SH-SY5Y (cell line): Measurements from ENCODE around the gene ARHGAP6.

Experiments used
- GATA2 ChIP-seq: IDR thresholded peaks from 2 replicates; pipeline ENCODE4 v1.6.1; 2011; ENCODE audit warnings: mild to moderate bottlenecking, low read depth, low read length
- GATA3 ChIP-seq: IDR thresholded peaks from 2 replicates; pipeline ENCODE4 v1.6.1; 2011; ENCODE audit warnings: low read depth, mild to moderate bottlenecking, low read length, moderate library complexity

ARHGAP6 gene

DNA sequence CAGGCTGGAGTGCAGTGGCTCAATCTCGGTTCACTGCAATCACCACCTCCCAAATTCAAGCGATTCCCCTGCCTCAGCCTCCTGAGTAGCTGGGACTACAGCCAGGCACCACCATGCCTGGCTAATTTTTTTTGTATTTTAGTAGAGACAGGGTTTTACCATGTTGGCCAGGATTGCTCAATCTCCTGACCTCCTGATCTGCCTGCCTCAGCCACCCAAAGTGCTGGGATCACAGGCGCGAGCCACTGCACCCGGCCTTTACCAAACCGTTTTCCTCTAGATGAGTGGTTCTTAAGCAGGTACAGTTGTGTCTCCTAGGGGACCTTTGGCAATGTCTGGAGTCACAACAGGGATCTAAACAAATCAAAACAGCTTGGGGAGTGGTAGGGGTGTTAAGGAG, 360.9 kb downstream of the ARHGAP6 start:
- TF ChIP-seq GATA3 = no peak
- TF ChIP-seq GATA2 = no peak

DNA sequence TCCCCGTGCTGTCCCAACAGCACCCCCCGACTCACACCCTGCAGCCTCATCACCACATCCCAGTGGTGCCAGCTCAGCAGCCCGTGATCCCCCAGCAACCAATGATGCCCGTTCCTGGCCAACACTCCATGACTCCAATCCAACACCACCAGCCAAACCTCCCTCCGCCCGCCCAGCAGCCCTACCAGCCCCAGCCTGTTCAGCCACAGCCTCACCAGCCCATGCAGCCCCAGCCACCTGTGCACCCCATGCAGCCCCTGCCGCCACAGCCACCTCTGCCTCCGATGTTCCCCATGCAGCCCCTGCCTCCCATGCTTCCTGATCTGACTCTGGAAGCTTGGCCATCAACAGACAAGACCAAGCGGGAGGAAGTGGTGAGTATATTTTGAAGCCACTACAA, 367.1 kb downstream of the ARHGAP6 start:
- TF ChIP-seq GATA3 (no peak), GATA2 (no peak)

DNA sequence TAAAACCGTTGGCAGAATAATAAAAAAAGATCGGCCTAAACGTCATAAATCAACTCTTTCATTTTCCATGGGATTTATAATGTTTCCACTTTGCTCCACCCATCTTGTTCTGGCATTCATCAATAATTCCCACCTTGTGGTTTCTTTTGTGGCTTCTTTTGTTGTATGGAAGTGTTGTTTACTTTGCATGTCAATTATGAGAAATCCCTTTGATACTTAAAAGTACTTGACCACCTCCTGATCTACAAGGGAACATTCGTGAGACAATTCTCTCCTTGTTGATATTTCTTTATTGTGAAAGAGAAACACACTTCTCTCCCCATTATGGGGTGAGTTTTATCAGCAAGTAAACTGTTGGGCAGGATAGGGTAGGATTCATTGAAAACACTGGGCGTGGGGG, 369.7 kb downstream of the ARHGAP6 start:
- TF ChIP-seq GATA3 (no peak), GATA2 (no peak)

DNA sequence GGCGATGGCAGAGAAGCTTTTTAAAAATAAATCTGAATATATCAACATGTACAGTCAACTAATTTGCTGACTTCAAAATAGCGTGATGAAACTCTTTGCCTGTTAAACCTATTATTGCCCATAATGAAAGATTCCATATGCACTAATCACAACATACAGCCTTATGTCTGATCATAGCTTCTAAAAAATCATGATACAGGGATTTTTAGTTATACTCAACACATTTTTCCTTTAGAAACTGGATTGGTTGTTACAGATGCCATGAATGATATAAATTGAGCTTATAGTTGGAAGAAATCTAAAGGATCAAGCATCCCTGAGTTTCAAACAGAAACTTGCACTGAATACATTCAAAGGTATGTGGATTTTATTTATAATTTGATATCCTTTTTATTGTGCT, 372.6 kb downstream of the ARHGAP6 start, which contains the start of gene AMELX:
Gene AMELX, plus strand, starts transcription at position 301 of the 400 bp plus-strand sequence. CDS start 1,376 bp downstream, outside the sequence.
- TF ChIP-seq GATA2 (no peak), GATA3 (no peak)

DNA sequence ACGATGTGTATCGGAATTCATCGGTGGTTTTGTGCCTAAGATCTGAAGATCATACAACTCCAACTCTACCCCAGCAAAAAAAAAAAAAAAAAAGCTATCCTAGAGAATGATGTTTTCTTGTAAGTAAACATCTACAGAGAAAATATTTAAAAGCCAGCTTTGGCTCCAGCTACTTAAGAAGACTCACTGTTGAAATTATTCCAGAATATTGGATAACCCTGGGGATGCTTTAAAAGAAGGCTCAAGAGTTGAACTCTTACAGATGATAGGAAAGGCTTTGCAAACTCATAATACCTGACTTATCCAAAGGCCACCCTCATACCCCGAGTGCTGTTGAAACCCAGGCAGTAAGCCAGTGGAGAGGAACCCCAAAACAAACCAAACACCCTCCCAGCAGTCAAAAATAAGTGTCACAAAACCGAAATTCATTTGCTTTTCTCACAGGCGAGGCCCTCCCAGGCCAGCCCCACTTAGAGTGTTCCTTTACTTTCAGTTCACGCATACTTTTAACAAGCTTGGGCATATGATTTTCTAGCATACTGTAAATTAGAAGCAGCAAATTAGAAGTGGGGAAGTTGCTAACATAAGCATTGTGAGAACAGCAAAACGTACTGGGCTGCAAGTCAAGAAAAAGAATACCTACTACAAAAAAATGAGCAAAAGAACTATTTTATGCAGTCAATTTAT, 375.2 kb downstream of the ARHGAP6 start:
- TF ChIP-seq GATA2 (no peak), GATA3 (no peak)

DNA sequence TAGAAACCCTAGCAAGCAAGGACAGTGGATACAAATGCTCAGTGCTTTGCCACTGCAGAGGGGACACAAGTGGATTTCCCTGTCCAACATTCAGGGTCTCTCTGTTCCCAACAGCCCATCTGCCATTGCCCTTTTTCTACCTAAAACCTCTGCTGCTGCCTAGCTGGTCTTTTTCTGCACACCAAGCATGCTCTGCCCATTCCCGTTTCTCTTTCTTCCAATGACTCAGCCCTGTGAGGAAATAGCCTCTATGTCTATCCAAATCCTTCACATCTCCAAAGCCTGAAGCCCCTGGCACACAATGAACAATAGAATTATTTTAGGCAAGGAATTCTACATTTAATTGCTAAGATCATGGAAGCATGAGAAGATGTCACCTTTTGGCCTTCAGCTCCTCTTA, 378.2 kb downstream of the ARHGAP6 start:
- no peak for TF ChIP-seq GATA2
- TF ChIP-seq GATA3 = no peak

DNA sequence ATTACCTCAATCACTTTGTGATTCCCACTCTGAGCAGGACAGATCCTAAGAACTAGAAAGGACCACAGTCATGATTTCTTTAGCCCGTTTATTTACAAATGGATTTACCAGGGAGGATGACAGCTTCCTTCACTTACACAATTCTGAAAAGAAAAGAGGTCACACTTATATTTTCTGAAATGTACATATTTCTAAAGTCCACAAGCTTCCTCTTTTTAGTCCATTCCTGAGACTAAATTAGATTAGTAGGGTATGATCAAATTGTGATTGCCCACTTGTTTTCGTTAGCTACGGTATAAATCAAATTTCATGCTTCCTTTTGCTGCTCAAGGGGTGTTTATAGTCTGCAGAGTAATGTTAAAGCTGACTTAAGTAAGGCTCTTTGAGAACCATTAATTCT, 380.1 kb downstream of the ARHGAP6 start:
- TF ChIP-seq GATA2 (no peak), GATA3 (no peak)

DNA sequence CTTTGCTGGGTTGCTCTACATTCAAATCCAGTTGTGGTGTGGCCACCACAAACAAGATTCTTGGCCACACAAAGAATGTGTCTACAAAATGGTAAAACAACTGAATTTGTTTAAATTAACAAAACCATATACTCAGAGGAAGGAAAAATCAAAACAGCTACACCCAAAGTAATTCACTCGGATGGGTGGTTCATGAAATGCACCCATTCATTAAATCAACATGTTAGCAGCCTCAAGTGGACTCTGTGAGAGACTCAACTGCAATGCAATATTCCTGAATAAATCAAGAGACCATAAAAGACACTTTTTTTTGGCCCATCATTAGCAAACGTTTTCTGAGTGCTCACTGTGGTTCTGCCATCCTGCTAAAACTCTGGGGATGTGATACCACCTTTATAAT, 383.7 kb downstream of the ARHGAP6 start:
- TF ChIP-seq GATA3 (no peak), GATA2 (no peak)

DNA sequence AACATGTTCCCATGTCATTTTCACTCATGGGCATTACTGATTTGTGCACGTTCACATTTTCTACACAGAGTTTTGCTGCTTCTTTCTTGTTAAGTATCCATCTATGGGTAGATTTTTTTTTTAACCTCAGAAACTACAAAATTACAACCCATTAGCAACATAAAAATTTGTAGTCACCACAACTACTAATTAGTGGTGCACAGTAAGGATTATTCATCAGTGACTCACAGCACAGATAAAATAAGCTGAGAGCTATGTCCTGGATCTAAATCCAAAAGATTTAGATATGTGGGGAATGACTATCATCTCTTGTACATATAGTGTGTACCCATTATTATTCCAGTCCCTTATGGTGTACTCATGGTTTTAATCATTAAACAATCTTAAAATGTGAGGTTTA, 392.2 kb downstream of the ARHGAP6 start:
- no peak for TF ChIP-seq GATA3
- TF ChIP-seq GATA2 = no peak

DNA sequence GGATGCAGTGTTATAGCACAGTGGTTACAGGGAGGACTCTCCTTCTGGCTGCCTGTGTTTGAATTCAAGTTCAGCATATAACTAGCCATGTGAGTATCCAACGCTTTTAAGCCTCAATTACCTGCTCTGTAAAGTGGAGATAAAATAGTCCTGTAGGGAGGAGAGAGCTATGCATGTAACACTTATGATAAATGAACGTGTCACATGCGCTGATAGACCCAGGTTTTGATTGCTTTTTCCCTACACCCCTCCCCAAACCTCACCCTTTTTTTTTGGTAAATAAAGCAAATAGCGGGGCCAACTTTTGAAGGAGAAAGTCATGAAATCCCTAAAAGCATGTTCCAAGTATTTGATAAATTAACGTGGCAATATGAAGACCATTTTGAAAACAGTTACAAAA, 392.9 kb downstream of the ARHGAP6 start:
- TF ChIP-seq GATA2 (no peak), GATA3 (no peak)

DNA sequence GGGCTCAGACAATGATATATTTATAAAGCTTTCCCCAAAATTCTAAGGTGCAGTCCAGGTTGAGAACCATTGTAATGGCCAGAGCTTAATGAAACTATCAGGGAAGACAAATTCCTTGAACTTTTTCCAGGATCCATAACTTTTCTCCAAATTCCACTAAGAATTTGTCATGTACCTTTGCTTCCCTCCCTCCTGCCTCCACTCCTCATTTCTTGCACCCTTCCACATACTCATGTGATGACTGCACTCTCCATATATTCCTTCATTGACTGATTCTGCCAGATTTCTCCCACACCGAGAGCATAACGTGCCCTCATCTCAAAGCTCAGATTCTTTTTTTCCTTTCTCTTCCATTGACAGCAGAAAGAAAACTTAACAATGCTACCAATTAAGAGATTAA, 393.4 kb downstream of the ARHGAP6 start:
- TF ChIP-seq GATA2 (no peak), GATA3 (no peak)

DNA sequence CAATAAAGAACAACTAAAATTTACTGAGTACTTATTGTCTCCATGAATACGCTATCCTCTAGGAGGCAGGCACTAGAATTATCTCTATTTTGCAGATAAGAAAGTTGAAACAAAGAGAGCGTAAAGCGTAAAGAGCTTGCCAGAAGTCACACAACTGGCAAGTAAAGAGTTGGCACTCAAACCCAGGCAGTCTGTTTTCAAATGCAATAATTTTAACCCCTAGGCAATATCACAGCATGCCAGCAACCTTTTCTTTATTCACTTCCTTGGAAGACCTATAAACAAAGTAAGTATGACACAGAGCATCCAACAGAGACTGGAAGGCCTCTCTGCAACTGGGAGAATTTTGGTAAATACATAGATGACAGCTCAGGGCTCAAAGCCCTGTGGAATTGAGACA, 395.7 kb downstream of the ARHGAP6 start:
- TF ChIP-seq GATA2 = no peak
- TF ChIP-seq GATA3 = no peak

DNA sequence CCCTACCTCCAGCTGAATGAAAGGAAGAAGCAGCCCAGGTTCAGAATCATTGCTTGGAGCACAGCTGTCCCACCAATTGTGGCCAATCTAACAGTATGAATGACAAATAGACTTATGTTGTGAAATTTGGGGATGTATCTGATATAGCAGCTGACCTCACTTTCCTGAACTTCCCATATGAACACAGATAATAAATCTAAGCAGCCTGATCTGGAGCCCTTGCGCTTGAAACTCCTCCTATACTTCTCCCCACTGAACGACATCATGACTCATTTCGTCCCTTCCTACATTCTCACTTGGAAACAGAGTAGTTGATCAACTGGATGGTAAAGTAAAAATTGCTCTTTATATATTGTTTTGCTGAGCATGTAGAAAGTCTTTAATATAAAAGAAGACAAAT, 396.7 kb downstream of the ARHGAP6 start:
- TF ChIP-seq GATA3 (no peak), GATA2 (no peak)

DNA sequence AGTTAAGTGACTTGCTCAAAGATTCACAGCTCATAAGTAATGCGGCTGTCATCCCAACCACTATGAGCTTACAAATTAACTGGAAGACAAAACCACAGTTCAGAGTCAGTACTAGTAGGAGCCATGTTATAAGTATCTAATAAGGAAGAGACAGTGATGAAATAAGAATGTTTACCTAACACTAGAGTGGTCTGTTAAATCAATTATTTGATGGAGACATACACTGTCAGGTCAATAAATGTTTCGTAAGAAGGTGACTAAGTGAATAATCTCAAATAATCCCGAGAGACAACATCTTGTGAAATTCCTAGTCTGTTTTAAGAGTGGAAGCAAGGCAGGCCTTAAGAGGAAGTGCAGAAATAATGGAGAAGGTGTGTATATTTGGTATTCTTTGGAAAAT, 398.3 kb downstream of the ARHGAP6 start:
- TF ChIP-seq GATA2 (no peak), GATA3 (no peak)

DNA sequence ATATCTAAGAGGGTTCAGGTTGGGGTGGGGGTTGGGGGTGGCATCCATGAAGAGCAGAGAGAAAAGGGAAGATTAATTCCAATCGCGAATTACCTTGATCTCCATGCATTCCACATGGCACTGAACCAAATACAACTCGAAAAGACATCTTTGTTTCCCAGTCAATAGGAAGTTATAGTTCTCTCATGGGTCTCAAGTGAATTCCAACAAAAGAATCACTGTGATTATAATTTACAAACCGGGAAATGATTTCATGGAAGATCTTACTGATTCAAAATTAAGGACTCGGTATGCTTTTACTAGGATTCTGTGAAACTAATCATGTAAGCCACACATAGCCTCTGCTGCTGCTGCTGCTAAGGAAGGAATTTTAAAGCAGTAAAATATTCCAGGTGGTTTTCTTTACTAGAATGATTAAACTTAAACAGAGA, 399.1 kb downstream of the ARHGAP6 start:
- no peak for TF ChIP-seq GATA3
- no peak for TF ChIP-seq GATA2

DNA sequence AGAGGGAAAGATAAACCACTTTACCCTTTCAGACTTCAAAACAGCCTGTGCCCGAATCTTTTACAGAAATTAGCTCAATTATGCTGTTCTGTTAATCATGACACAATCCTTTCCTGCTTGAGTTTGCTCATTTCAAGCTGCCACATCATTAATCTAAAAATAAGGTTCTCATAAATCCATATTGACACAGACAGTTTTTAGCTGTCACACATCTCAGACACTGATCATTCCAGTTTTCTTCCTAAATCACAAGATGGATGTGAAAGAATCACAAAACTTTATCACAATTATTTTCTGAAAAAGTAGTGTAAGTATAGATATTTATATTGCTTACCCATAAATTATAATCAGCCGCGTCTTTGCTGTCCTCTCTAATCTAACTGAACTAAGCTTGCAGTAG, 400.4 kb downstream of the ARHGAP6 start:
- no peak for TF ChIP-seq GATA3
- no peak for TF ChIP-seq GATA2
